Right kidney (tissue), 1 donor: Measurements from ENCODE around the gene SFXN1.

Experiments
- DNase-seq: peaks from one replicate; pipeline ENCODE4 v3.0.0-alpha.2; 2016

Gene SFXN1

DNA sequence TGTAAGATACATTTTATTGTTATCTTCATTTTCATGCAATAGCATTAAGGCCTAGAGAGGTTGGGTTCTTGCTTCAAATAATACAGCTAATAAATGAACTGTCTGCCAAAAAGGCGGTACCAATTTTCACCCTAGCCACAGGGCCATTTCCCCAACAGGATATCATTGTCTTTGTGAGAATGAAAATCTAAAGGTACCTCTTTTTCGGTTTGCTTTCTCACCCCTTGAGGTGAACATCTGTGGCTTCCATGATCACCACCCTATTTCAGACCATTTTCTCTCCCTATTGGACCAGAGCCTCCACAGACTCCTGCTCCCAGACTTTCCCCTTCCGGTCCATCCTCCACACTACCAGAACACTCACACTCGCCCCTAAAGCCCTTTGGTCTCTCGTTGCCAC is 60.2 kb downstream of the SFXN1 start:
- no peak for DNase-seq

DNA sequence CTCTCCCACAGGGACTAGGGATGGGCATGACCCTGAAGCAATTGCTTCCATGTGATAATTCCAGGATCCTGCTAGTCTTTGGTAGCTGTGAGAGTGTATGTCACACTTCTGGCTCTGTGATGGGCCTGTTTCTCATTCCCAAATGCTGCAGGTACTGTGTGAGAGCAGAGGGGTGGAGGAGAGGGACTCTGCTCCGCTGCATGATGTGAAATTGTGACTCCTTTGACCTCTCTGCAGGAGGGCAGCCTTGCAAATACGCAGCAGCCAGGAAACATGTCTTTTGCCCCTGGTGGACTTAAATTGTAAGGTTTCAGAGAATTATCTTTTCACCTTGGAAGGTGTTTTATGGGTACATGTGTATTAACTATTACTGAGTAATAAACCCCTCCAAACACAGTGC is 61.6 kb downstream of the SFXN1 start:
- DNase-seq = no peak

DNA sequence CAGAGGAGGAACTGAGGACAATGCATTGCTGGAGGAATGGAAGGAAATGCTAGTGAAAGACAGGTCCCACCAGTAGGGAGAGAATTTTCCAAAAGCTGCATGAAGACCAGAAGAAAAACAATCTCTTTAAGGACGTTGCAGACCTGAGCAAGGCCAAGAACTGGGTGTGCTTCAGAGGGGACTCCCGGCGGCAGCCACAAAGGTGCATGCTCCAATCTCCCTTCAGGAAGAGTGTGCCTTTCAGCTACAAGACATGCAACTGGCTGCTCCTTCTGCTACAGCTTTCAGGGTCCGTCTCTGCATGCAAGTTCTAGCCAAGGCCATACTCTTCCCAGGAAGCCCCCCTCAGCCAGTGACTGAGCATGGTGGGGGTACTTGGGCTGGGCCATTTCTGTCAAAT is 62.9 kb downstream of the SFXN1 start:
- no peak for DNase-seq

DNA sequence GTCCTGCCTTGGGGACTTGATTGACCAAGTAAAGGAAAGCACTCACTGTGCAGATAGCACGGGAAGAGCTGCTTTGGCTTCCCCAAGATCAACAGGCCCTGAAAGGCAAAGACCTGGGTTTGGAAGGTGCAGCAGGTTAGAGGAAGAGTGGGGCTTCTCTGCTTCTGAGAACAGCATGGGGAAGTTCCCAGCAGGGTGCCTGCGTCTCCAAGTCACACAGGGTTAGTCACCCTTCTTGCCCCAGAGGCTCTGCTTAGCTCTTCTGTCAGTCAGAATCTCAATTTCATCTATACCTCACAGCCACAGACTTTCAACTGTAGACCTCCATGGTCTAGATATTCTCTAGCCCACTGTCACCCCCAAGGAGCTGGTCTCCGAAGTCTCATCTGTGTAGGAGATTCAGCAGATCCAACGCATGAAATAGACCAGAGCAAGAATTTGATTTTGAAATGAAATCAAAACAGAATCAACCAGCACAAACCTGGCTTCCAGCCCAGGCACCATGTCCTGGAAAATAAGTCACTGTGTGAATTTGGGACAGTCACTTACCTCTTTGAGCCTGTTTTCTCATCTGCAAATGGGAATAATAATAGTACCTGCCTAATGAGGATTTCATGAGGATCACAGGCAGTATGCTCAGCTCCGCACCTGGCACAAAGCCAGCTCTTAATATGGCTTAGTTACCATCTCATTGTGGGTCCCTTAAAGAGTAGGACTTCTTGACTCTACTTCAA is 64.0 kb downstream of the SFXN1 start:
- no peak for DNase-seq

DNA sequence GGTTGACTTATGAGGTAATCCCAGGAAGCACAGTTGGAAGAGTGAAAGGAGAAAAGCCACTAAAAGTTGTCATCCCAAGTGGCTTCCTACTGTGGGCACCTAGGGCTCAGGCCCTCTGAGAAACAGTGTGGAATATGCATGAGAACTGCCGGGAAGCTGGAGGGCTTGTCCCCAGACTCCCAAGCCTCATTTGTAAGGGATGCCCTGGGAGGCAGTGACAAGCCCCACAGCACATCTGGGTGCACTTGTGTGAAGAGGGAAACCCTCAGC is 64.5 kb downstream of the SFXN1 start:
- no peak for DNase-seq

DNA sequence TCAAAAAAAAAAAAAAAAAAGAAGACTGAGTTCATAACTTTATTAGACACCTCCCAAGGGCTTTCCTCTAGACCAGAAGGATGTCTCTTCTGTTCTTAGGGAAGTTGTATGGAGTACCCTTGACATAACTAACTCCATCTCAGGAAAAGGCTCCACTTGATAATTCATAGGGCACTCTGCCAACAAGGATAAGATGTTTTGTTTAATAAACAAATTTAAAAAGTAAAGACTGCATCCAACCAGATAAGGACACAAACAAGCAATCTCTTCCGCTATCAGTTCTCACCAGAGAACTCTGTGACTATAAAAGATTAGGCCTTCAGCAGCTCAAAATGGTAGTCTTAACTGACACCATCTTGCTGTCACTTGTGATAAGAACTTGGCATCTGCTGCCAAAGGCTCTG is 65.8 kb downstream of the SFXN1 start:
- no peak for DNase-seq

DNA sequence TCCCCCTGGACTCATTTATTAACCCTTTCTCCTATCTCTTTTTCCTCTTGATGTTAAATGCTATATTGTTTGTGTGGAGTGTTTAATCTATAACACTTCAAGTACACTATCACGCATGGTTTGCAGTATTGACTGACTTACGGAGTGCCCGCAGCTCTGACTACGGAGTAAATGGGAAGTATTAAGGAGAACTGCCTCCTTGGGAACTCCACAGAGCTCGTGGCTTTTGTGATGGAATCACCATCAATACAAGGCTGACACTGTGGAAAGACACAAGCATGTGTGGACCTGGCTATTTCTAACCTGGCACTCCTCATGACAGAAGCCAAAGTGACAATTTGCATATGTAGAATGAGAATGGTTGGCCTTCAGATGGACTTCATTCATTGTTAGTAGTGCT is 66.2 kb downstream of the SFXN1 start:
- DNase-seq = no peak

DNA sequence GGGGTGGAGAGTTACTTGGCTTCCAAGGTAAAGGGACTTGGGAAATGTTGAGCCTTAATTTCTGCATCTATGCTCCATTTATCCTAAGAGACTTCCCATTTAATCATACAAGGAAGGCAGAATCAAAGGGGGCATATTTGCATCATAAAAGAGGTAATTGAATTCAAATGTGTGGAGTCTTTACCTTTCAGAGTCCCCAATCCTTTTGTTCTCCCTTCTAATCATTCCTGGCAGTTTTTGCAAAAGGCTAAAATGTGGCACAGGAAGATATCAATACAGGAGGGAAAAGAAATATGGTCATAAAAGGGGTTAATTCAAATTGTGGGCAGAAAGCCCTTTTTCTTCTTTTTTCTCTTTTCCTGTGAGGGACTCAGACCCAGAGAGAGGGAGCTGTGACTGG is 69.5 kb downstream of the SFXN1 start:
- DNase-seq = no peak

DNA sequence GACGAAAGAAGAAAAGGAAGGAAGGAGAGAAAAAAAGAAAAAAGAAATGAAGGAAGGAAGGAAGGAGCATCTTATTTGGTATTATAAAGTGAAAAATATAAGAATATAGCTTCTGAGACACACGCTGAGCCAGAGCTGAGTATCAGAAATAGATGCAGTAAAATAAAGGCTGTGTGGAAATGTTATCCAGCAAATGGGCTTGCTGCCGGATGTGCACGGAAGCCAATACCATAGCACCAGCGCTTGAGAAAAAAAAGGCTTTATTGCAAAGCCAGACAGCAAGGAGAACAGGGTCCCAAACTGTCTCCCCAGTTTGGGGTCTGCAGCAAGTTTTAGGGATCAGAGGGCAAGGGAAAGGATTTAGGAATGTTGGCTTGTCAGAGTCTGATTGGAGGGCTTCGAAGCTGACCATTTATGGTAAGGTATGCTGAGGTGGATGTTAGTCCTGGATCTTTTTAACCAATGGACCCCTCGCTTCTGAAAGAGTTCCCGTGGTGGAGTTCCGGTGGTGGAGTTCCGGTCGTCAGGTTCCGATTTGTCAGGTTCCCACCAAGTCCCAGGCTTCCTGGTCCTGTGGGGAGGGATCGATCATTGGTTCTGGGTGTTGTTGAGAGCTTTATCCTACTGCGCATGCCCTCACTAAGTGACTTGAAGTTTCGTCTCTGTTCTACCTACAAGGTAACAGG is 70.4 kb downstream of the SFXN1 start:
- no peak for DNase-seq

DNA sequence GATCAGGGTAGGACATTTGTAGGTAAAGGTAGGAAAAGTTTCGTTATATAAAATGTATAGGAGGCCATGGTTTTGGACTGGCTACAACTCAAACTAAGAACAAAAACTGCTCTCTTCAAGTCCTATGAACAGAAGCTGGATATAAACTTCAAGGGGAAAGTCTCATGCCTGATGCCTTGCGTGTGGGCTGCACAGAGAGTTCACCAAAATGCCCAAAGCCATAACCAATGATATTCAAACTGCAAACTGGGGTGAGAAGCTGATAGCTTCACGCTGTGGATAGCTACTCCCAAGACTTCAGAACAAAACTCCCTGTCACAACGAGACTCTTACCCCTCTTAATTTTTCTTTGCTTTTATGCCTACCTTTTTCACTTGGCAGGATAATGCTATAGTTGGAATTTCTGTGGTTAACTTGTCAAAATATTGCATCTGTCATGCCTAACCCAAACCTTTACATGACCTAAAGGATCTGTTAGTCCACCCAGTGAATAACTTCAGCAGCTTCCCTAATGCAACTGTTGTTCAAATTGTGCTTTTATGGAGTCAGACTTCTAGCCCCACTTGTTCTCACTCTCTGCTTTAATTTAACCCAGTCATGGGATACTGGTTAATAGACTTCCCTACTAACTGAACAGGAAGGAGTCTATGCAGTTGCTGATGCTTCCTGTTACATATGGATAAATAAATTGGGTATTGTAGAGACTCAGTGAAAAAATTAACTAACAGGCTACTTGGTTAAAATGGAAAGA is 71.9 kb downstream of the SFXN1 start:
- DNase-seq = no peak

DNA sequence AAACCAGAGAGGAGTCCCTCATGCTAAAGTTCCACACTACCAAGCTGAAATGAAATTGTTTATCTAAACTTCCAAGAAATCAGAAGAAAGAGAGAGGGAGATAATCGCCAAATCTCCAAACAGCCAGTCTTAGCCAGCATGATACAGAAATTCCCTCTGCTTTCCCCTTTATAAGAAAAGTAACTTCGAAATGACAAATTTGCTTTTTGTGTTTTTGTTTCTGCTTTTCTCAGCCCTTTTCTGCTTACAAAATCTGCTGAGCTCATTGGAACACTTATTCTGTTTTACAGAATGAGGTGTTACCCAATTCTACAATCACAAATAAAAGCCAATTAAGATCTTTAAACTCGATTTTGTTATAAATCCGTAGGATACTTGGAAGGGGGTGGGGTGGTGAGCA is 72.9 kb downstream of the SFXN1 start:
- no peak for DNase-seq

DNA sequence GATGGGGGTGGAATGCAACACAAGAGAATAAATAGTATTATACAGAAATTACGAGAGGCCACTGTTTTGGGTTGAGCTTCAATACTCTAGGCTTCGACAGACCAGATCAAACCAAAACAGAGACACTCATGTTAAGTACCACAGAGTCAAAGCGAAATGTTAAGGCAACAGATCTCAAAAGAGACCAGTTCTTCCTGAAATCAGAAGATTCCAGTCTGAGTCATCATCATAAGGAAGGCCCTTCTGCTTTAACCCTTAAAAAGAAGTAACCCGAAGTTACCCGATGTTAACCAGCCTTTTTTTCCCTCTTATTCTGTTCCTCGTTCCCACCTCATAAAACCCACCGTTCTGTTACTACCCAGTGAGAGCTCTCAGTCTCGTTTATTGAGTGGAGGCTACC is 75.9 kb downstream of the SFXN1 start:
- no peak for DNase-seq

DNA sequence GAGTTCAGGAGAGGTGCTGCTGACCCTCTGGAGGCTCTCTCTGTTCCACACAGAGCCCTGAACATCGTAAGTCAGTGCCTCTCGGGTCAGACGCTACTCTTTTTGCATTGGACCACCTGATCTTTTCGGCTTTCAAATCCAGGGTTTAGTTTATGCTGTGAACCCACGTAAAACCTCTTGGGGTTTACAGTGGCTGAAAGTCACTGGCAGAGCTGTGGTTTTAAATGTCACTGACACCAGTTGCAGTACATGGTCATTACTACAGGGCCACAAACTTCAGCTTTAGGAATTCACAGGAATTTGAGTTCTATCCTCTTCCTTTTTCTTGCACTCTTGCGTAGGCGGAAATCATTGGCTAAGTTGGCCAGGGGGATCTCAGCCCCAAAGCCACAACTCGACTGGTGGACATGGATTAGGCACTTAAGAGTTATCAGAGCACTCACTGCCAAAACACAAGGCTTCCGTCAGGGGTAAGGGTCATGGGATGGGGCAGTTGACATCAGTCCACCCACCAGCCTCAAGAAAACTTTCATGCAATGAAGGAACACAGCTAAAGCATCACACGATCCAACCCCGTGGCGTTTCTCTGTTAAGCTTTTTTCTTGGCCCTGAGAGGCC is 76.9 kb downstream of the SFXN1 start:
- DNase-seq = no peak

DNA sequence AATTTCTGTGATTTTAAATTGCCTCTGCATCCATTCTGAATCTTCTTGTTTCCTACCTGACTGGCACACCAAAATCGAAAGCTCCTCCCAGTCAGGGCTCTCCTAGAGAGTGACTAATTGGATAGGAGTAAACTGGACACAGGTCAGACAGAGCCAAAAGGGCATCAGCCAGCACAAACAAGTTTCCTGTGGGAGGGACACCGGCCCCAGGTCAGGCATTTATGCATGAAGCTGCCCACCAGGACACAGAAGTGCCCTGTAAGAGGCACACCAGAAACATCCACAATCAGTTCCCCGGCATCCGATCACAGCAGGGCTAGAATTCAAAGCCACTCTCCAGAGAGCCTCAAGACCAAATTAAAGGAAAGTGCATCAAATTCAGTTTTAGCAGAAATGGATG is 78.4 kb downstream of the SFXN1 start:
- no peak for DNase-seq

DNA sequence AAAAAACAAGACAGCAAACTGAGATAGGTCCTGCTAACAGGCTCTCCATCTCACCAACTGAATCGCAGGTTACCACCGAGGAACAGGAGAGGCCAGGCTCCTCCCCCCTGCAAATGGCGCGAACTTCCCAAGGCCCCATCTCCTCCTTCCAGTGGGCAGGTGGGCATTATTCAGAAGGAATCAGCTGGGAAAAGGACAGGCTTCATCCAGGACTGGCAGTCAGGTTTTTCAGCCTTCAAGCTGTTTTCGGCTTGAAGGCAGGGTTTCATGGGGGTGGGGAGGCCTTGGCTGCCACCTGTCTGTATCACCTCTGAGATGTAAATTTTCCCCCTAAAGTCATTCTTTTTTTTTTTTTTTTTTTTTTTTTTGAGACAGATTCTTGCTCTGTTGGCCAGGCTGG is 79.4 kb downstream of the SFXN1 start:
- no peak for DNase-seq

DNA sequence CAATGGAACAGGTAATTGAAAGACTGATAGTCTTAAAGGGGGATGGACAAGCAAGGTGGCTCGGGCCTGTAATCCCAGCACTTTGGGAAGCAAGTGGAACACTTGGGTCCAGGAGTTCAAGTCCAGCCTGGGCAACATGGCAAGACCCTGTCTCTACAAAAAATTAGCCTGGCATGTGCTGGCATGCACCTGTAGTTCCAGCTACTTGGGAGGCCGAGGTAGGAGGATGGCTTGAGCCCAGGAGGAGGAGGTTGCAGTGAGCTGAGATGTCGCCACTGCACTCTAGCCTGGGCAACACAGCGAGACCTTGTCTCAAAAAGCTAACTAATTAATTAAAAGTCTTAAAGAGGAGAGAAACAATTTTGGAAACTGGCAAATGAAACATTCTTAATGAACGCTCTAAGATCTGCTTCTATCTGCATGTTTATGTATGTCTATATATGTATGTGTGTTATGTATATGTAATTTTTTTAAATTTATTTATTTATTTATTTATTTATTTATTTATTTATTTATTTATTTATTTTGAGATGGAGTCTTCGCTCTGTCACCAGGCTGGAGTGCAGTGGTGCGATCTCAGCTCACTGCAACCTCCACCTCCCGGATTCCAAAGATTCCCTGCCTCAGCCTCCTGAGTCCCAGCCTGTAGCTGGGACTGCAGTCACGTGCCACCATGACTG is 80.6 kb downstream of the SFXN1 start:
- DNase-seq = no peak

DNA sequence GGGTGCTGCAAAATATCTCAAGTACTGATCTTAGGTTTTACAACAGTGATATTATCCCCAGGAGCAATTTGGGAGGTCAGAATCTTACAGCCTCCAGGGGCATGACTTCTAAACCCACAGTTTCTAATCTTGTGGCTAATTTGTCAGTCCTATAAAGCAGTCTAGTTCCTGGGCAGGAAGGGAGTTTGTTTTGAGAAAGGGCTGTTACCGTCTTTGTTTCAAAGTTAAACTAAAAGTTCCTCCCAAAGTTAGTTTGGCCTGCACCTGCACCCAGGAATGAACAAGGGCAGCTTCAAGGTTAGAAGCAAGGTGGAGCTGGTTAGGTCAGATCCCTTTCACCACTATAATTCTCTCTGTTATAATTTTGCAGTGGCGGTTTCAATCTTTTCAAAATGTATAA is 81.7 kb downstream of the SFXN1 start:
- DNase-seq = no peak

DNA sequence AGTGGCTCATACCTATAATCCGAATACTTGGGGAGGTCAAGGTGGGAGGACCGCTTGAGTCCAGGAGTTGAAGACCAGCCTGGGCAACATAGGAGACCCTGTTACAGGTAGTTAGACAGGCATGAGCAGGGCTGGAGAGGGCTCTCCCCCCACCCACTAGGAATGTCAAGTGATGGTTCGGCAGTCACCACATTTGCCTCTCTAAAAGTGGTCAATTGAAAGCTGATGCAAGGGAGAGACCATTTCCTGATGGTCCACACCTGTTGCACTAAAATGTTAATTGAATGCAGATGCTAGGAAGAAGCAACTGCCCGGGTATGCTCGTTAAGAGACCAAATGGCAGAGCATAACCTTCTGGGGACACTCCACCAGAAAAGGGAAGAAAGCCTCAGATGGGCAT is 82.7 kb downstream of the SFXN1 start:
- no peak for DNase-seq

DNA sequence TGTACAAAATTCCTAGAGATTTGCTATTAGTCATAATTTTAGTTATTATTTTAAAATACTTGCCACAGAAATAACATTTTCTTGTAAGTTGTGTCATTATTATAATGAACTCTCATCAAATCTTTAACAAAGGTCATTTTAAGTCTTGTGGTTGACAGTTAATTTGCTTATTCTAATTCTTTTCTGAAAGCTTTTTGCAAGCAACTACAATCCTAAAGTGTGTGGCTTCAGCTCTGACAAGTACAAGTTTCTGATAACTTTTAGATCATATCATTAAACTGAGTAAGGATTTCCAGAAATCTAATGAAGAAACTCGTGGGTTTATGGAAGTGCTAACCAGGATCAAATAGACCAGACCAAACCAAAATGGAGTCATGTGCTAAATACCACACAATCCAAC is 86.4 kb downstream of the SFXN1 start:
- no peak for DNase-seq

DNA sequence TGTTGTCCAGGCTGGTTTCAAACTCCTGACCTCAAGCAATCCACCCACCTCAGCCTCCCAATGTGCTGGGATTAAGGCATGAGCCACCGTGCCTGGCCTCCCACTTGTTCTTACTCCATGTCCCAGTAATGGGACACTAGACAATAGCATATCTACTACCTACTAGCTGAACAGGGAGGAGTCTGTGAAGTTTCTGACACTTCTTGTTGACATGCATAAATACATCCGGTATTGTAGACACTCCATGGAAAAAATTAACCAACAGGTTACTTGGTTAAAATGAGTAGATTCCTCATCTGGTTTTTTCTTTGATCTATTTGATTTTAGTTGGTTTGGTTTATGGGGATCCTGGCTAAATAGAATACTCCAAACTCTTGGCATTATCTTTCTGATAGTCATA is 88.3 kb downstream of the SFXN1 start:
- no peak for DNase-seq

DNA sequence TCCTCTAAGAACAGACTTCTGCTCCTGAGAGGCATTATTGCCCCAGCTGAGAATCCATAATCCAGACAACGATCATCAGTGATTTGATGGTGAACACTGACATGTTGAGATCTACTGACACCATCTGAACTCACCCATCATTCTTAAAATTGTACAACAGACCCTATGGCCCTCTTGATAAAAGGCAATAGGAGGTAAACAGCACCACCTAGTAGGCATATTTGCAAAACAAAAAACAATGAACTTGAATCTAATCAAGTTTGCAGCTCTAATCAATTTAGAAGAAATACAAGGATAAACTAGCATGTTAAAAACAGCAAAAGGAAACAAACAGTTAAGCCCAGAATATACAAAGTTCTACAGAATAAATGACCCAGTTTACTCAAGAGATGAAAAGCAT is 89.6 kb downstream of the SFXN1 start:
- no peak for DNase-seq

DNA sequence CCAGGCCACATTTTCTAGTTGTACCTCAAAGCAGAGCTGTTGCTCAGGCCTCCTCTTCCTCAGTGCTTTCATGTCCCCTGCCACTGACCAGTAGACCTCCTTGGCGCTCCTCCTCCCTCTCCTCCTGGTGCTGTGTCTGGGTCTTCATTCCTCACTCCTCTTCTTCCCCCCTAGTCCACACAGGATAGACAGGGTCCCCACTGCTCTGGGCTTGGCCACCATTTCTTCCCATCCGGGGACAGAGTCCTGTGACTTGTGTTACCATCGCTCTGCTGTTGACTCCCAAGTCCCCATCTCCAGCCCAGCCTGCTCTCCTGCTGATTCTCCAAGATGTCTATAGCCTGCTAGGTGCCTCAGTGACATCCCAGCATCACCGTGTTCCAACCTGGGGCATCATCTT is 91.3 kb downstream of the SFXN1 start:
- DNase-seq = no peak

DNA sequence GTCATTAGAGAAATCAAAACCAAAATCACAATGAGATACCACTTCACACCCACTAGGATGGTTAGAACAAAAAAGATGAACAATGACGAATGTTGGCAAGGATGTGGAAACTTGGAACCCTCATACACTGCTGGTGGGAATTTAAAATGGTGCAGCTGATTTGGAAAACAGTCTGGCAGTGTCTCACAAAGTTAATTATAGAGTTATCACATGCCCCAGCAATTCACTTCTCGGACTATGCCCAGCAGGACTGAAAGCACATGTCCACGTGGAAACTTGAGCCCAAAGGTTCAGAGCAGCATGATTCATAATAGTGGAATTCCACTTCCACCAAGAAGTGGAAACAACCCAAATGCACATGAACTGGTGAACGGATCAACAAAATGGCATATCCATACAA is 94.5 kb downstream of the SFXN1 start:
- DNase-seq = no peak
